Effector CD8-positive, alpha-beta T cell (primary cell): ENCODE measurements around the gene KLK3.
"Not testable (repeated sequence)": the region's sequence is repeated elsewhere in the genome, so short reads cannot be mapped to it uniquely, and the experiment has no call there.

ENCODE experiments used
- DNase-seq: peaks from one replicate; lab custom pipeline; 2025; lab: John Stamatoyannopoulos, UW

The KLK3 gene

GRCh38 chr19:50861496-50862286 is 7.0 kb downstream of the KLK3 start:
- no peak for DNase-seq

GRCh38 chr19:50869479-50869878 is 14.8 kb downstream of the KLK3 start:
- no peak for DNase-seq

DNA sequence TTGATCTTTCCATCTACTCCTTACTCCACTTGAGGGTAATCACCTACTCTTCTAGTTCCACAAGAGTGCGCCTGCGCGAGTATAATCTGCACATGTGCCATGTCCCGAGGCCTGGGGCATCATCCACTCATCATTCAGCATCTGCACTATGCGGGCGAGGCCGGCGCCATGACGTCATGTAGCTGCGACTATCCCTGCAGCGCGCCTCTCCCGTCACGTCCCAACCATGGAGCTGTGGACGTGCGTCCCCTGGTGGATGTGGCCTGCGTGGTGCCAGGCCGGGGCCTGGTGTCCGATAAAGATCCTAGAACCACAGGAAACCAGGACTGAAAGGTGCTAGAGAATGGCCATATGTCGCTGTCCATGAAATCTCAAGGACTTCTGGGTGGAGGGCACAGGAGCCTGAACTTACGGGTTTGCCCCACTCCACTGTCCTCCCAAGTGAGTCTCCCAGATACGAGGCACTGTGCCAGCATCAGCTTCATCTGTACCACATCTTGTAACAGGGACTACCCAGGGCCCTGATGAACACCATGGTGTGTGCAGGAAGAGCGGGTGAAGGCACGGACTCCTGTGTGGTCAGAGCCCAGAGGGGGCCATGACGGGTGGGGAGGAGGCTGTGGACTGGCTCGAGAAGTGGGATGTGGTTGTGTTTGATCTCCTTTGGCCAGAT is 15.8 kb downstream of the KLK3 start:
- no peak for DNase-seq

DNA sequence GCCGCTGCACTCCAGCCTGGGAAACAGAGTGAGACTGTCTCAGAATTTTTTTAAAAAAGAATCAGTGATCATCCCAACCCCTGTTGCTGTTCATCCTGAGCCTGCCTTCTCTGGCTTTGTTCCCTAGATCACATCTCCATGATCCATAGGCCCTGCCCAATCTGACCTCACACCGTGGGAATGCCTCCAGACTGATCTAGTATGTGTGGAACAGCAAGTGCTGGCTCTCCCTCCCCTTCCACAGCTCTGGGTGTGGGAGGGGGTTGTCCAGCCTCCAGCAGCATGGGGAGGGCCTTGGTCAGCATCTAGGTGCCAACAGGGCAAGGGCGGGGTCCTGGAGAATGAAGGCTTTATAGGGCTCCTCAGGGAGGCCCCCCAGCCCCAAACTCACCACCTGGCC is 18.3 kb downstream of the KLK3 start, which contains the start of gene KLK2:
KLK2 (plus strand) TSS at position 384 of the 400 bp plus-strand sequence. CDS start 35 bp downstream, outside the sequence.
- DNase-seq: no peak

DNA sequence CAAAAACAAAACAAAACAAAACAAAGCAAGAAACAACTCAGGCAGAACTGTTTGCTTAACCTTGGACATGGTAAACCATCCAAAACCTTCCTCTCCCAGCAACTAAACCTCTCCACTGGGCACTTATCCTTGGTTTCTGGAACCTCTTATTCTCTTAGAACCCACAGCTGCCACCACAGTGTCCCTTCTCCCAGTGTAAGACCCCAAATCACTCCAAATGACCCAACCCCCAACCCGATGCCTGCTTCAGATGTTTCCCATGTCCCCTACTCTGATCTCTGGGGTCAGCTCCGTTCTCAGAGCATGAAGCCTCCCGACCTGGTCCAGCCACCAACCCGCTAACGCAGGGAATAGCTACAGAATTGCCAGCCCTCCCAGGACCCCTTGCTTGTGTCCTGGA is 19.5 kb downstream of the KLK3 start:
- DNase-seq: no peak

- DNase-seq: no peak
Measured at GRCh38 chr19:50875795-50876422, 21.2 kb downstream of the KLK3 start.

DNA sequence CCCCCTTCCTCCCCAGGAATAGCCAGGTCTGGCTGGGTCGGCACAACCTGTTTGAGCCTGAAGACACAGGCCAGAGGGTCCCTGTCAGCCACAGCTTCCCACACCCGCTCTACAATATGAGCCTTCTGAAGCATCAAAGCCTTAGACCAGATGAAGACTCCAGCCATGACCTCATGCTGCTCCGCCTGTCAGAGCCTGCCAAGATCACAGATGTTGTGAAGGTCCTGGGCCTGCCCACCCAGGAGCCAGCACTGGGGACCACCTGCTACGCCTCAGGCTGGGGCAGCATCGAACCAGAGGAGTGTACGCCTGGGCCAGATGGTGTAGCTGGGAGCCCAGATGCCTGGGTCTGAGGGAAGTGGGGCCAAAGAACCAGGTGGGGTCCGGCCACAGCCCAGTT is 21.7 kb downstream of the KLK3 start:
- no peak for DNase-seq

DNA sequence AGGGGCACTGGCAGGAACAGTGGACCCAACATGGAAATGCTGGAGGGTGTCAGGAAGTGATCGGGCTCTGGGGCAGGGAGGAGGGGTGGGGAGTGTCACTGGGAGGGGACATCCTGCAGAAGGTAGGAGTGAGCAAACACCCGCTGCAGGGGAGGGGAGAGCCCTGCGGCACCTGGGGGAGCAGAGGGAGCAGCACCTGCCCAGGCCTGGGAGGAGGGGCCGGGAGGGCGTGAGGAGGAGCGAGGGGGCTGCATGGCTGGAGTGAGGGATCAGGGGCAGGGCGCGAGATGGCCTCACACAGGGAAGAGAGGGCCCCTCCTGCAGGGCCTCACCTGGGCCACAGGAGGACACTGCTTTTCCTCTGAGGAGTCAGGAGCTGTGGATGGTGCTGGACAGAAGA is 22.6 kb downstream of the KLK3 start:
- no peak for DNase-seq

- DNase-seq: no peak
Measured at GRCh38 chr19:50878851-50879250, 24.1 kb downstream of the KLK3 start.

DNA sequence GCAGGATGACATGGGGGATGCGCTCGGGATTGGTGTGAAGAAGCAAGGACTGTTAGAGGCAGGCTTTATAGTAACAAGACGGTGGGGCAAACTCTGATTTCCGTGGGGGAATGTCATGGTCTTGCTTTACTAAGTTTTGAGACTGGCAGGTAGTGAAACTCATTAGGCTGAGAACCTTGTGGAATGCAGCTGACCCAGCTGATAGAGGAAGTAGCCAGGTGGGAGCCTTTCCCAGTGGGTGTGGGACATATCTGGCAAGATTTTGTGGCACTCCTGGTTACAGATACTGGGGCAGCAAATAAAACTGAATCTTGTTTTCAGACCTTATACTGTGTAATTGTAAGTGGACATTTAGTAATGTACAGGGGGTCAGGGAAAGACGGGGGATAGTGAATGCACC is 25.5 kb downstream of the KLK3 start:
- DNase-seq: no peak

DNA sequence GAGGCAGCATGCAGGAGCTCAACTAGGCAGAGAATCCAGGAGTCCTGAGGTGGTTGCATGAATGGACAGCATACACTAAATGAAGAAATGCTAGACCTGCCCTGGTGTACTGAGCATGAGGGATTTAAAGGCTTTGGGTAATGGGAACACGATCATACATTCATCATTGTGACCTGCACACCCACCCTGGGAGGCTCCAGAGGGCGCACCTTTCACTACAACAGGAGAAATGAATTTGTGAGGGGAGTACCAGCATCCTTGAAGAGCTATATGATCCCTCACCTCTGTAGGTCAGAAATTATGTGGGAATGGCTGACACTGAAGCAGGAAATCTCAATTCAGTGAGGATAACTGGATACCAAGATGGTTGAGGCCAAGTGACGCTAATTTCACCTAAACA is 27.5 kb downstream of the KLK3 start:
- no peak for DNase-seq

DNA sequence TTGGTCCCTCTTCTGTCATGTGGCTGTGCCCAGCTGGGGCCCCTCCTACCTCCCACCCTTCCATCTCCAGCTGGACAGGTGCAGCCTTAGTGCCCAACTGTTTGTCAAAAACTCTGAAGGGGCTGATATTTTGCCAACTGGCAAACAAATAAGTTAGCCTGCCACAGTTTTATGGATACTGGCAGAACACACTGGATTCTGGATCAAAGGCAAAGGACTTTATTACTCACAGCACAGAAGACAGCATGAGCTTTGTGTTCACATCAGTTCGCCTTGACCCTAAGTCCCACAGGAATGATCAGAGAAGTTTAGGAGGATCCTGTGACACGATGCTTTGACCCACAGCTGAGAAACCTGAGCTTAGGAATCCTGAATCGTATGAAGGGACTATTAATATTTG is 34.9 kb downstream of the KLK3 start:
- DNase-seq: no peak

GRCh38 chr19:50890422-50891252 is 35.9 kb downstream of the KLK3 start:
- DNase-seq: no peak

DNA sequence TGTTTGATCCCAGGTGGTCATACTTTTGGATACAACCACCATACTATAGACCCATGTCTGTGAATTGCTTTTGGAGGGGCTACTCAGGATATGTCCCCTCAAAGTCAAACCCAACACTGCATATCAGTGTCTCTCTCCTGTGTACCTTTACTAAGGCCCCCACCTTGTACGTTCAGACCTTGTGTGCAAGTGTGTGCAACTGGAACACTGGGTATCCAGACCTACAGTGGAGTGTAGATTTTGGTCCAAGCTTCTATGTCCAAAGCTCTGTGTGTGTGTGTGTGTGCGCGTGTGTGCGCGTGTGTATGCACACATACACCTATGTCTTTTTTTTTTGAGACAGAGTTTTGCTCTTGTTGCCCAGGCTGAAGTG is 36.5 kb downstream of the KLK3 start:
- DNase-seq: no peak

- DNase-seq: no peak
Measured at GRCh38 chr19:50893047-50893736, 38.5 kb downstream of the KLK3 start.

GRCh38 chr19:50894478-50895356 is 40.0 kb downstream of the KLK3 start:
- DNase-seq: no peak

DNA sequence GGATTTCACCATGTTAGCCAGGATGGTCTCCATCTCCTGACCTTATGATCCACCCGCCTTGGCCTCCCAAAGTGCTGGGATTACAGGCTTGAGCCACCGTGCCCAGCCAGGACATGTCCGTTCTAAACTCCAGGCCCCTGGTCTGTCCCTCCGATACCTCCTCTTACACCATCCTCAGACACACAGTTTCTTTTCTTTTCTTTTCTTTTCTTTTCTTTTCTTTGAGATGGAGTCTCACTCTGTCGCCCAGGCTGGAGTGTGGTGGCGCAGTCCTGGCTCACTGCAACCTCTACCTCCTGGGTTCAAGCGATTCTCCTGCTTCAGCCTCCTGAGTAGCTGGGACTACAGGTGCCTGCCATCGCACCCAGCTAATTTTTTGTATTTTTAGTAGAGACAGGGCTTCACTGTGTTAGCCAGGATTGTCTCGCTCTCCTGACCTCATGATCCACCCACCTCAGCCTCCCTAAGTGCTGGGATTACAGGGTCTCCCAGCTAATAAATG is 41.4 kb downstream of the KLK3 start:
- not testable (repeated sequence) for DNase-seq

- DNase-seq: no peak
Measured at GRCh38 chr19:50896591-50897190, 42.0 kb downstream of the KLK3 start.

- DNase-seq: no peak
Measured at GRCh38 chr19:50897191-50897607, 42.5 kb downstream of the KLK3 start.

DNA sequence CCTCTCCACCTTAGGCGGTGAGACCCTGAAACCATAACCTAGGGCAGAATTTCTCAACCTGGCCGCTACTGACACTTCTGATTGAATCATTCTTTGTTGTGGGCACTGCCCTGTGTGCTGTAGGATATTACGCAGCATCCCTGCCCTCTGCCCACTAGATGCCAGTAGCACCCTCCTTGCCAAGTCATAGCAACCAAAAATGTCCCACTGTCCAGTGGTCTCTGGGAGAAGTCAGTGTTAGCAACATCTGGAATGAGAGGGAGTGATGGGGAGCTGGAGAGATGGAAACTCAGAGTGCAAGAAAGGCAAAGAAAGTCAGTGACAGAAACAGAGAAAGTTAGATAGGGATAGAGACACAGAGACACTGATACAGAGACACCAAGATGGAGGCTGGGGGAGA is 42.9 kb downstream of the KLK3 start:
- DNase-seq: no peak
